Measurements from ENCODE around the gene MAP3K7. TPM values are rescaled to one million over a fixed set of nuclear protein-coding genes. Genes with fewer than 3 reads are reported as not detected.

The MAP3K7 gene
- total RNA-seq, 2 donors from 2014 or later: 40.1 to 50.9 TPM

DNA sequence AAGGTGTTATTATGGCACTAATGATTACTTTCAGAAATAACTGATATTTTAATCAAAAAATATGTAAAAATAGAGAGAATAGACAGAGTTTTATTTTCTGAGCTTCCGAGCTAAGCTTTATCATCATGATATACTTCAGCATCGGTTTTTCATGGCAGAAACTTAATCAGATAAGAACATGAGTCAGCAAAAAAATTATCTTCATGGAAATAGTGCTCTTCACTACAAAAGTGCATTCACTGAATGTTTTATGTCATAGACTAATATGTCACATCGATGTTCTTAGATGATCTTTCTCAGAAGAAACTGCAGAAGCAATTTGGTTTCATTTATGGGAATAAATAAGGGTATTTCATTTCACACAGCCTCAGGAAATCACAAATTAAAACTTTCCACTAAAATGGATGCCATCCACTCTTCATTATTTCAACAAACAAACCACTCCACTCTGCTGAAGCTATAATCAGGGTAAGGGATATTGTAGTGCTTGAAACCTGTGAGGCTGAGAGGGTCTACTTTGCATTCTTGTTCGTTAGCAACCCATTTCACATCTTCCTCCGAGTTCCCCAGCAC lies 10.2 kb upstream of the MAP3K7 start:
- Mint-ChIP-seq H3K36me3 (ENCODE audit: low read depth) (no peaks in the 10 kb centered on the region), H3K4me1 (peaks cover 6% of the 10 kb centered on the region), H3K9me3 (no peaks in the 10 kb centered on the region), H3K4me3 (no peak overlapping the region), H3K27me3 (ENCODE audit: insufficient read depth) (peaks cover 21% of the 10 kb centered on the region), H3K27ac (peak overlapping the region; percentile 75)
- WGBS, 2 experiments (ENCODE audit: insufficient coverage in 1 of 2, insufficient read length in 1 of 2): 82 to 100% methylated on average over 1 to 5 of the region's 5 CpGs
- H3K4me3 ChIP-seq (ENCODE audit: low read length): no peak overlapping the region
- H3K36me3 ChIP-seq (ENCODE audit: control insufficient read depth, insufficient read depth, low read length): no peaks in the 10 kb centered on the region
- peaks cover 13% of the 10 kb centered on the region for H3K27me3 ChIP-seq (ENCODE audit: control insufficient read depth, insufficient read depth, low read length, poor library complexity, severe bottlenecking)
- no peaks in the 10 kb centered on the region for H3K4me1 ChIP-seq (ENCODE audit: control insufficient read depth, insufficient read depth, low read length)
- no peak overlapping the region for H3K9ac ChIP-seq (ENCODE audit: extremely low read depth, low read length, poor library complexity, severe bottlenecking)
- no peak for DNase-seq
- no peaks in the 10 kb centered on the region for H3K9me3 ChIP-seq (ENCODE audit: control insufficient read depth, low read length)
- H3K27ac ChIP-seq (ENCODE audit: low read depth, low read length): no peak overlapping the region
- TF ChIP-seq, protein P1, sequence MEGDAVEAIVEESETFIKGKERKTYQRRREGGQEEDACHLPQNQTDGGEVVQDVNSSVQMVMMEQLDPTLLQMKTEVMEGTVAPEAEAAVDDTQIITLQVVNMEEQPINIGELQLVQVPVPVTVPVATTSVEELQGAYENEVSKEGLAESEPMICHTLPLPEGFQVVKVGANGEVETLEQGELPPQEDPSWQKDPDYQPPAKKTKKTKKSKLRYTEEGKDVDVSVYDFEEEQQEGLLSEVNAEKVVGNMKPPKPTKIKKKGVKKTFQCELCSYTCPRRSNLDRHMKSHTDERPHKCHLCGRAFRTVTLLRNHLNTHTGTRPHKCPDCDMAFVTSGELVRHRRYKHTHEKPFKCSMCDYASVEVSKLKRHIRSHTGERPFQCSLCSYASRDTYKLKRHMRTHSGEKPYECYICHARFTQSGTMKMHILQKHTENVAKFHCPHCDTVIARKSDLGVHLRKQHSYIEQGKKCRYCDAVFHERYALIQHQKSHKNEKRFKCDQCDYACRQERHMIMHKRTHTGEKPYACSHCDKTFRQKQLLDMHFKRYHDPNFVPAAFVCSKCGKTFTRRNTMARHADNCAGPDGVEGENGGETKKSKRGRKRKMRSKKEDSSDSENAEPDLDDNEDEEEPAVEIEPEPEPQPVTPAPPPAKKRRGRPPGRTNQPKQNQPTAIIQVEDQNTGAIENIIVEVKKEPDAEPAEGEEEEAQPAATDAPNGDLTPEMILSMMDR (conservative IDR thresholded peaks at IDR 0.05): no peak

DNA sequence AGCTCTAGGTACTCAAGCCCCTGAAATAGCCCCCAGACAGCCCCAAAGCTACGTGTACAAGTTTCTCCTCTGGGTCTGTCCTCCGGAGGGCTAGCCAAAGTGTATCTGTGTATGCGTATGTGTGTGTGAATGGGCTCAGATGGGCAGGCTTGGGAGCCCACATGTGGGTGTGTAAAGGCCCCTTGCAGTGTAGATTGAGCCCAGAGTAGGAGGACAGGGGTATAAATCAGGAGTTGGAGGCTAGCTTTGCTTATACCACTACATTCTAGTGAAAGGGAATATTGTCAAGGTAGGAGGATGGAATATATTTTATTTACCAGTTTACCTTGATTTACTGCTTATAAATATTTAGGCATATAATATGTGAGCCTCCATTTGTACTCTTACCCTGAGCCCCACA lies 9.0 kb upstream of the MAP3K7 start:
- TF ChIP-seq, protein P1 (conservative IDR thresholded peaks at IDR 0.05): no peak
- WGBS, 2 experiments (ENCODE audit: insufficient coverage in 1 of 2, insufficient read length in 1 of 2): 92% methylated on average over 3 of the region's 3 CpGs; no CpG with 5 or more reads in 1 of the 2 experiments
- no peak overlapping the region for H3K27ac Mint-ChIP-seq
- H3K36me3 Mint-ChIP-seq (ENCODE audit: low read depth): no peaks in the 10 kb centered on the region
- H3K4me1 Mint-ChIP-seq: peaks cover 8% of the 10 kb centered on the region
- H3K27ac ChIP-seq (ENCODE audit: low read depth, low read length): no peak overlapping the region
- H3K9me3 Mint-ChIP-seq: no peaks in the 10 kb centered on the region
- peaks cover 15% of the 10 kb centered on the region for H3K27me3 ChIP-seq (ENCODE audit: control insufficient read depth, insufficient read depth, low read length, poor library complexity, severe bottlenecking)
- H3K4me1 ChIP-seq (ENCODE audit: control insufficient read depth, insufficient read depth, low read length): no peaks in the 10 kb centered on the region
- H3K9ac ChIP-seq (ENCODE audit: extremely low read depth, low read length, poor library complexity, severe bottlenecking): no peak overlapping the region
- no peak overlapping the region for H3K4me3 ChIP-seq (ENCODE audit: low read length)
- no peak for DNase-seq
- H3K4me3 Mint-ChIP-seq: no peak overlapping the region
- no peaks in the 10 kb centered on the region for H3K9me3 ChIP-seq (ENCODE audit: control insufficient read depth, low read length)
- H3K36me3 ChIP-seq (ENCODE audit: control insufficient read depth, insufficient read depth, low read length): no peaks in the 10 kb centered on the region
- peaks cover 25% of the 10 kb centered on the region for H3K27me3 Mint-ChIP-seq (ENCODE audit: insufficient read depth)

DNA sequence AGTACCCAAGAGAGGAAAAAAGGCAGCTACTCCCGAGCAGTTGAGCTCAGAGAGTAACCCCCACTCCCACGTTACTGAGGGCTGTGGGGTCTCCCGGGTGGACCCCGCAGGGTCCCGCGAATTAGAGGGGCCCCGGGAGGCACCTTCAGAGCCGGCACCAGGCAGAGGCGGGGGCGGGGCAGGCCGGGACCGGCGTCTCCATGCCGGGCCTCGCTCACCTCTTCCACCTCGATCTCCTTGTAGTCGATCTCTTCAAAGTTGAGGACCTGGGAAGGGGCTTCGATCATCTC lies 381 bp downstream of the MAP3K7 start:
- H3K36me3 Mint-ChIP-seq (ENCODE audit: low read depth): no peaks in the 10 kb centered on the region
- peaks cover 15% of the 10 kb centered on the region for H3K4me1 Mint-ChIP-seq
- Histone ChIP-seq H3K4me1 (ENCODE audit: control insufficient read depth, insufficient read depth, low read length) (no peaks in the 10 kb centered on the region), H3K9me3 (ENCODE audit: control insufficient read depth, low read length) (no peaks in the 10 kb centered on the region), H3K27me3 (ENCODE audit: control insufficient read depth, insufficient read depth, low read length, poor library complexity, severe bottlenecking) (peaks cover 27% of the 10 kb centered on the region), H3K4me3 (ENCODE audit: low read length) (peak overlapping the region; percentile 83), H3K27ac (ENCODE audit: low read depth, low read length) (peak overlapping the region; percentile 98), H3K36me3 (ENCODE audit: control insufficient read depth, insufficient read depth, low read length) (no peaks in the 10 kb centered on the region), H3K9ac (ENCODE audit: extremely low read depth, low read length, poor library complexity, severe bottlenecking) (peak overlapping the region; percentile 90)
- H3K27me3 Mint-ChIP-seq (ENCODE audit: insufficient read depth): peaks cover 26% of the 10 kb centered on the region
- H3K9me3 Mint-ChIP-seq: no peaks in the 10 kb centered on the region
- no peak for DNase-seq
- peak overlapping the region; percentile 99 for H3K27ac Mint-ChIP-seq
- peak overlapping the region; percentile 85 for H3K4me3 Mint-ChIP-seq
- WGBS, 2 experiments (ENCODE audit: insufficient coverage in 1 of 2, insufficient read length in 1 of 2): 0% methylated on average over 2 to 18 of the region's 18 CpGs
- TF ChIP-seq, protein P1 (conservative IDR thresholded peaks at IDR 0.05): no peak

All from endodermal cell (in vitro differentiated cells).